ENCODE measurements around the gene NCOA3.
"Not testable (repeated sequence)": the region's sequence is repeated elsewhere in the genome, so short reads cannot be mapped to it uniquely, and the experiment has no call there.

DNA sequence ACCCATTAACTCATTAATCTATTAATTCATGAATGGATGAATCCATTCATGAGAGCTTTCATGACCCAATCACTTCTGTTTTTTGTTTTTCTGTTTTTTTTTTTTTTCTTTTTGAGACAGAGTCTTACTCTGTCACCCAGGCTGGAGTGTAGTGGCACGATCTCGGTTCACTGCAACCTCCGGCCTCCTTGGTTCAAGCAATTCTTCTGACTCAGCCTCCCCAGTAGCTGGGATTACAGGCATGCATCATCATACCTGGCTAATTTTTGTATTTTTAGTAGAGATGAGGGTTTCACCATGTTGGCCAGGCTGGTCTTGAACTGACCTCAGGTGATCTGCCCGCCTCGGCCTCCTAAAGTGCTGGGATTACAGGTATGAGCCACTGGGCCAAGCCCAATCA, 39.8 kb upstream of the NCOA3 start:
- TF ChIP-seq LEF1 (IDR thresholded peaks at IDR 0.05; ENCODE audit: borderline replicate concordance); BHLHE40 (IDR thresholded peaks at IDR 0.05; ENCODE audit: borderline replicate concordance); SUZ12 (IDR thresholded peaks at IDR 0.05); ZNF384 (IDR thresholded peaks at IDR 0.05): not testable (repeated sequence)
